Small intestine (tissue), 7 donors: ENCODE results near the gene CELF3. TPM values are rescaled to one million over a fixed set of nuclear protein-coding genes. Genes with fewer than 3 reads are reported as not detected.
A peak's percentile ranks its signal among the peaks of the same experiment; 100 is the strongest.
"Not testable (repeated sequence)": the region's sequence is repeated elsewhere in the genome, so short reads cannot be mapped to it uniquely, and the experiment has no call there.

Experiments used
- DNase-seq, 2 donors: peaks; one replicate each; pipeline versions ENCODE4 v3.0.0 to v3.0.0-alpha.2; 2013
- FAIRE-seq: peaks from 2 replicates; lab custom pipeline; 2012; peaks lifted over from hg19 to GRCh38; lab: Jason Lieb, UNC
- H3K27ac ChIP-seq, 3 donors: one replicate each; pipeline ENCODE4 v1.5.1; 2013; ENCODE audit warnings: low read length in 2 of 3, mild to moderate bottlenecking in 2 of 3, control low read depth in 1 of 3, inconsistent platforms in 1 of 3, low read depth in 1 of 3, moderate library complexity in 1 of 3
- H3K27me3 ChIP-seq, 3 donors: one replicate each; pipeline ENCODE4 v1.6.1; 2013; ENCODE audit warnings: low read length in 3 of 3, inconsistent platforms in 1 of 3; ENCODE audit not compliant: control insufficient read depth in 3 of 3, insufficient read depth in 3 of 3
- H3K36me3 ChIP-seq, 3 donors: one replicate each; pipeline ENCODE4 v1.6.1; 2013; ENCODE audit warnings: low read length in 3 of 3, inconsistent platforms in 1 of 3, low read depth in 1 of 3, mild to moderate bottlenecking in 1 of 3, moderate library complexity in 1 of 3; ENCODE audit not compliant: control insufficient read depth in 3 of 3, insufficient read depth in 2 of 3
- H3K4me1 ChIP-seq, 3 donors: one replicate each; pipeline ENCODE4 v1.6.1; 2013; ENCODE audit warnings: low read length in 2 of 3, inconsistent platforms in 1 of 3, low read depth in 1 of 3, mild to moderate bottlenecking in 1 of 3, moderate library complexity in 1 of 3; ENCODE audit not compliant: control insufficient read depth in 3 of 3, insufficient read depth in 2 of 3
- H3K4me3 ChIP-seq, 3 donors: one replicate each; pipeline ENCODE4 v1.5.1; 2013; ENCODE audit warnings: low read length in 3 of 3, control low read depth in 1 of 3, inconsistent platforms in 1 of 3, low read depth in 1 of 3, mild to moderate bottlenecking in 1 of 3, moderate library complexity in 1 of 3
- H3K9me3 ChIP-seq, 2 donors: one replicate each; pipeline ENCODE4 v1.6.1; 2013; ENCODE audit warnings: low read depth in 1 of 2, low read length in 1 of 2; ENCODE audit not compliant: control insufficient read depth in 2 of 2, insufficient read depth in 1 of 2
- WGBS, 3 donors: extraction: QIAGEN DNeasy Blood & Tissue Kit; methylation state at CpG; one replicate each; pipeline ENCODE4 v1.1.7; 2013; 5-methylcytosine and 5-hydroxymethylcytosine counted together
- polyA plus RNA-seq, 4 donors: library from polyadenylated mRNA; stranded (reverse) in 3 of 4; unstranded in 1 of 4; fragments of 200-250 nt in 3 of 4; fragments of 120-200 nt in 1 of 4; gene quantifications; one replicate each; pipeline versions ENCODE4 v1.2.1 to v1.2.3, GENCODE V29; 2013
- donor health status: healthy with polysubstance abuse.
- donor health status: control.
- donor health status: control.
- donor health status: Bipolar disorder and iron deficiency.
- donor health status: healthy.

CELF3 gene
- polyA plus RNA-seq, 4 donors, result 0.89 to 55.1 (median 4.0) TPM

- FAIRE-seq, H3K4me3 ChIP-seq, H3K27me3 ChIP-seq, DNase-seq, H3K27ac ChIP-seq, H3K9me3 ChIP-seq, H3K4me1 ChIP-seq: not testable (repeated sequence)
- 90 to 96% (median 94%) methylated on average over 7 of the region's 7 CpGs for WGBS, 3 donors
- peaks cover 0 to 30% (median 0%) of the 10 kb centered on the region in 3 donors for H3K36me3 ChIP-seq
Observed at GRCh38 chr1:151682901-151683300, 33.7 kb downstream of the CELF3 start.

GRCh38 chr1:151681923-151682322, 34.7 kb downstream of the CELF3 start:
- Histone ChIP-seq H3K9me3 (no peaks in the 10 kb centered on the region), H3K36me3 (peaks cover 0 to 30% (median 0%) of the 10 kb centered on the region in 3 donors), H3K4me1 (no peaks in the 10 kb centered on the region), H3K27me3 (no peaks in the 10 kb centered on the region), H3K4me3 (no peak overlapping the region), H3K27ac (no peak overlapping the region)
- DNase-seq, result no peak
- FAIRE-seq, result no peak
- 89 to 94% (median 93%) methylated on average over 2 of the region's 2 CpGs for WGBS, 3 donors

GRCh38 chr1:151680826-151681225, 35.8 kb downstream of the CELF3 start:
- peak overlapping the region in 1 of 3 donors; percentile 54 for H3K27ac ChIP-seq
- H3K9me3 ChIP-seq, result no peaks in the 10 kb centered on the region
- H3K4me3 ChIP-seq, result no peak overlapping the region
- WGBS, 3 donors, result 47 to 48% (median 47%) methylated on average over 3 of the region's 3 CpGs
- H3K4me1 ChIP-seq, result no peaks in the 10 kb centered on the region
- H3K36me3 ChIP-seq, result peaks cover 0 to 33% (median 0%) of the 10 kb centered on the region in 3 donors
- H3K27me3 ChIP-seq, result no peaks in the 10 kb centered on the region
- no peak for FAIRE-seq
- DNase-seq, result no peak

- Histone ChIP-seq H3K36me3 (peaks cover 0 to 33% (median 0%) of the 10 kb centered on the region in 3 donors), H3K4me1 (no peaks in the 10 kb centered on the region), H3K27me3 (no peaks in the 10 kb centered on the region), H3K4me3 (no peak overlapping the region), H3K27ac (peak overlapping the region in 1 of 3 donors; percentile 54), H3K9me3 (no peaks in the 10 kb centered on the region)
- WGBS, 3 donors, result 65 to 73% (median 67%) methylated on average over 4 of the region's 4 CpGs
- DNase-seq (no peak), FAIRE-seq (no peak)
Observed at GRCh38 chr1:151680391-151680790, 36.2 kb downstream of the CELF3 start.

GRCh38 chr1:151673407-151673806, 43.2 kb downstream of the CELF3 start:
- no peaks in the 10 kb centered on the region for H3K4me1 ChIP-seq
- FAIRE-seq, result no peak
- WGBS, 3 donors, result 72 to 79% (median 77%) methylated on average over 1 of the region's 1 CpG
- no peaks in the 10 kb centered on the region for H3K27me3 ChIP-seq
- H3K9me3 ChIP-seq, result peaks cover 0 to 4% of the 10 kb centered on the region in 2 donors
- peaks cover 0 to 15% (median 0%) of the 10 kb centered on the region in 3 donors for H3K36me3 ChIP-seq
- H3K27ac ChIP-seq, result no peak overlapping the region
- no peak for DNase-seq
- H3K4me3 ChIP-seq, result no peak overlapping the region

GRCh38 chr1:151670036-151670675, 46.4 kb downstream of the CELF3 start:
- H3K4me3 ChIP-seq, DNase-seq, FAIRE-seq, H3K4me1 ChIP-seq, H3K9me3 ChIP-seq, H3K27ac ChIP-seq, H3K27me3 ChIP-seq, H3K36me3 ChIP-seq: not testable (repeated sequence)
- WGBS, 3 donors, result 87 to 92% (median 91%) methylated on average over 2 of the region's 2 CpGs

GRCh38 chr1:151668090-151668489, 48.5 kb downstream of the CELF3 start:
- peaks cover 0 to 4% of the 10 kb centered on the region in 2 donors for H3K9me3 ChIP-seq
- no peak overlapping the region for H3K4me3 ChIP-seq
- no peaks in the 10 kb centered on the region for H3K27me3 ChIP-seq
- FAIRE-seq (no peak), DNase-seq (no peak)
- peaks cover 0 to 7% (median 2%) of the 10 kb centered on the region in 3 donors for H3K36me3 ChIP-seq
- H3K27ac ChIP-seq, result no peak overlapping the region
- no peaks in the 10 kb centered on the region for H3K4me1 ChIP-seq
- WGBS, 3 donors, result 78 to 87% (median 86%) methylated on average over 3 of the region's 3 CpGs

GRCh38 chr1:151661751-151662150, 54.9 kb downstream of the CELF3 start:
- Histone ChIP-seq H3K9me3 (no peaks in the 10 kb centered on the region), H3K36me3 (peaks cover 0 to 24% (median 2%) of the 10 kb centered on the region in 3 donors), H3K27ac (peak overlapping the region; percentile 14 to 51 (median 20)), H3K27me3 (no peaks in the 10 kb centered on the region), H3K4me3 (no peak overlapping the region), H3K4me1 (peaks cover 0 to 3% (median 0%) of the 10 kb centered on the region in 3 donors)
- WGBS, 3 donors, result 8 to 45% (median 28%) methylated on average over 6 of the region's 6 CpGs
- FAIRE-seq (no peak), DNase-seq (peak; percentile 44 to 65)
